HG03520 (cell line): ENCODE data around the gene MSI2.

Experiments
- ATAC-seq: cut with Tn5 transposase; IDR thresholded peaks from one replicate; pipeline ENCODE4 v1.9.1; 2021; ENCODE audit warnings: mild to moderate bottlenecking, moderate library complexity; ENCODE audit not compliant: unreplicated experiment

MSI2 gene

DNA sequence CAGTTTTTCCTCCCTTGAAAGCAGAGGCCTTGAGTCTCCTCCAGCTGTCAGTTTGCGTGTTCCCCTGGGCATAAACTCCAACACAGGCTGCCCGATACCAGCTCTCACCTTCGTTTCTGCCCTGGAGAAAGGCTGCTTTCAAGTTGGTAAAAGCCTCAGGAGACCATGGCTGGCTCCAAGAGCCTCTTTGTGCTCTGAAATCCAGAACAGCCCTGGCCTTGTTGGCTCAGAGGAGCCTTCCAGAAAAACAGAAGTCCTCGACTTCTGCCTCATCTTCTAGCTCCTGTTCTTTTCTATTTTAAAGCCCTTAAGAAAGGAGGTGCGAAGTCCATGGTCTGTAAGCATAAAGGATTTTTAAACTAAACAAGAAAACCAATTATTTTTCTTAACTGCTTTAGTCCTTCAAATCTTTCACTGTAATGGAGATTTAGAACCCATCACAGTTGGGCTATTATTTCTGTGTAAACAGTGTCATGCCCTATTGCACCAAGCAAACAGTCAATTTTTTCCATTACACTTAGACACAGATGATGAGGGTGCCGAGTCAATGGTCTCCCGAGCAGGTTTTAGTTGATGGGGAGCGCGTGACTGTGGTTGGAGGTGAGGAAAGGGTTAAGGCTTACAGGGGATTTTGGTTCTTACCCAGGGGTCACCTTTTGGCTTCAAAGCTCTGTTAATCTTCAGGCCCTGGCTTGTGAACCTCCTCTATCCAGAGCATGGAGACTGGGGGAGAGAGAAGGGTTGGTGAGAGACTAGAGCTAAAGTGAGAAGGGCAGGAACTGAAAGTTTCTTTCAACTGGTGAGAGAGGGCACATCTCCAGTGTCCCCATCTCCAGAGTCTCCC lies 212.8 kb downstream of the MSI2 start:
- no peak for ATAC-seq

DNA sequence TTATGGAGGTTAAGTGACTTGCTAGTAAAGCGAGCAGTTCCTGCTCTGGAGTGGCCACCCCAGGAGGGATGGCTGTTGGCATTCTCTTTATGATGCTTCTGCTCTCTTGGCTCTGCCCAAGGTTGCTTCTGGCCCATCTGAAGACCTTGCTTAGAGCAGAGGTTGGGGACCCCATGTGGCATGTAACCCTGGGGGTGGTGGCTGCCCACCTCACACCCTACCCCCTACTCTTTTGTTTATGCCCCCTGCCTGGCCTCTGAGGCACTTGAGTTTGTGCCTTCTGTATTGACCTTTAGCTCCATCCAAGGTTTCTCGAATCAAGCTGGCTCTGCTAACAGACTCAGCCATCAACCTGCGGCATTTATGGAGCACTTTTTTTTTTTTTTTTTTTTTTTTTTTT lies 214.6 kb downstream of the MSI2 start:
- ATAC-seq, result no peak

DNA sequence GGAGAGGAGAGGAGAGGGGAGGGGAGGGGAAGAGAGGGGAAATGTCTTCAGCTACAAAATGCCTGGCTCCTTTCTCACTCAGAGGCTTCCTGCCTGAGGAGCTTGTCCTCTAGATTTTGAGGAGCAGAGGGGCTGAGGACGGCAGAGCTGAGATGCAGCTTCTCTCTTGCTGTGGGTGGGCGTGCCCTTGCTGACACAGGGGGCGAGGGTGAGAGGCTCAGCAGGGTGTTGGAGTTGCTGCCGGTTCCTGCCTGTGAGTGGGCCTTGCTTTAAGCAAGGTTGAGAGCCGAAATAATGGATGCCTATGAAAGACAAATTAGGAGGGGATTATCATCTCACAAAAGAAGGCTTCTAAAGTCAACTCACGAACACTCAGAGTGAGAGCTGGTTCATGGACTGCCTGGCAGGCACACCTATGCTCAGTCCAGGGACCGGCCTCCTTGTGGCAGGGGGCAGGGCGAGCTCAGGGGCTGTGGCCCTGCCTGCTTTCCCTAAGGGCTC lies 215.6 kb downstream of the MSI2 start:
- ATAC-seq, result no peak

DNA sequence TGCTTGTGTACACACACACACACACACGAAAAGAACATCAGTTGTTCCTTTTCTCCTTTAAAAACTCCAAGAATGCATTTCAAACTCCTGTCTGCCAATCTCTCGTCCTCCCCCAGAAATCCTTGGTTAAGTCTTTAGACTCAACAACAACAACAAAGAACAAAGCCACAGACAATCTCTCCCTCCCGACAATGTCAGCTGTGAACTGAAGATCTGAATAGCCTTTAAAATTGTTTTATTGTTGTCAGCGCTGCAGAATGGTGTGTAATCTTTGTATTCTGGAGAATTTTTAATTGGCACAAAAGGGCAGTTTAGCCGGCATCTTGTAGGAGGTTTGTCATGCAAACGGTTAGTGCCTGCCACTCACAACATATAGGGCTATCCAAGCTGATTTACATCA lies 219.5 kb downstream of the MSI2 start:
- no peak for ATAC-seq

GRCh38 chr17:57477522-57478362 lies 221.4 kb downstream of the MSI2 start:
- no peak for ATAC-seq

DNA sequence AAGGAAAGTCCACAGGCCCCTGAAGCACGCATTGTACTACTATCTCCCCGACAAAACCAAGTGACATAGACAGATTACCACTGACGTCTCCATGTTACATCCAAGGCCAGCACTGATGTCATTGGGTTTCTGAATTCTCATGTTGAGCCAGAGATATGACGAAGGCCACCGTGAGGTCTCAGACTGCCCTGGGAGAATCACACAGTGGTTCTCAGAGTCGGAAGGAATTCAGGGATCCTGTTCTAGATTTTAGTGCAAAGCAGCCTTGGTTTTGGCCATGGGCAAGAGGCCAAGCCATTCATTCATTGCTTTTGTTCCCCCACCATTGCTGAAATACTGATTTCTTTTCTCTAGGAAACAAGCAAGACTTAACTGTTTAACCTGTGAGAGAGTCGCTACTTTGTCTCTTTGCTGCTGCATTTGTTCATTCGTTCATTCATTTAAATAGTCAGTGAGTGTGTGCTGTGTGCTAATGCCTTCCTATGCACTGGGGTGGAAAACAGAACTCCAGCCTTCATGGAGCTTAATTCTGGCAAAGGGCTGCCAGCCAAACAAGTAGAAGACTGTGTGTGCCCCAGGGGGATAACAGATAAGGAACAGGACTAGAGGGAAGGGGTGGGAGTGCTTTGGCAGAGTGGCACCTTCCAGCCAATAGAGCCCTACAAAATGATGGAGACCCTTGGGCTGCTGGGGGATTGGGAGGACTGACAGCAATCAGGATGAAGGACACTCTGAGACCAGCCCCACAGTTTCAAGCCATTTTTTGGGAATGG lies 222.3 kb downstream of the MSI2 start:
- no peak for ATAC-seq

DNA sequence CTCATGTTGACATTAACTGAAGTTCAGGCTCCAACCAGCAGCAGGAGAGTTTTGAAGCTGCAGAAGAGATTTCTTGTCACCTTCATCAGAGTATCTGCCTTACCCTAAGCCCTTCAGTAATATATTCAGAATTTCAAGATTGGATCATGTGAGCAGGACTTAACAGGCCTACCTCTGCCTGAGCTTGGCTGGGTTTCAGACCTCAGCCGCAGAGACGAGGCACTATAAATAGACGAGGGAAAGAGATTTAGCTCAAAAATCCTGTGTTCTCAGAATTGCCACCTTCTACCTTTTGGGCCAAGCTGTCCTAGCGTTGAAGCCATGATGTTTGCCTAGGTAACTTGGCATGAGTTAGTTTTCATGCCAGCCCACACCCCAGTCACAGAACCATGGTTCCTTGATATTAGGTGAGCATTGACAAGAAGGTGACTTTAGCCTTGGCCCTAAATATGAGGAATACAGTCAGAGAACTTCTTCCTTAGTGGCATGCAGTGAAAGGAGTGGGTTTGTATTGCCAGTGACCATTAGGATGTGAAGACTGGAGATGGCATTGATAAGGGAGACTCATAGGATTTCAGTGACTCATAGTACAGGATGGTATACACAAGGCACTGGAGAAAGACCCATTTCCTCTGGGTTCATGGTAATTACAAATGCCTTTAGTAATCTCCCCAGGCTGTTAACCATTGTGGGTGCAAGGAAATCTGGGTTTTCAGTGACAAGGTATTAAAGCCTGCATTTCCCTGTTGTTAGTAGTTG lies 224.3 kb downstream of the MSI2 start:
- no peak for ATAC-seq

- no peak for ATAC-seq
Measured at GRCh38 chr17:57481910-57482391, 225.6 kb downstream of the MSI2 start.

DNA sequence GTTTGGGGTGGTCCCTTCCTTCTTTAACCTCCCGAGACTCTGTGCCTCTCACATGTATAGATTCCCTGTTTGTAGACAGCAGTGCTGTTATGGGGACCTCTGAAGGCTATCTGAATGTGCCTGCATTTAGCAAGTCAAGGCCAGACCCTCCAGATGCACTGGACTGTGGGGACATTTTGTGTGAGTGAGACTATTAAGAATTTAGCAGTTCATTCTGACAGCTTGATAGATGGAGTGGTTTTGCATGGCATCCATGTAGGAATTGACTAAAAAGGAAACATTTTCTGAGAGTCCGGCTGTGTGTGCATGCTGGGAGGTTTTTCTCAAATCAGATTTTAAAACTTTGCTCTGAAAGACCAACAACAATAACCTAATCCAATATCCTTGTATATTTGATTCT lies 226.3 kb downstream of the MSI2 start:
- no peak for ATAC-seq

DNA sequence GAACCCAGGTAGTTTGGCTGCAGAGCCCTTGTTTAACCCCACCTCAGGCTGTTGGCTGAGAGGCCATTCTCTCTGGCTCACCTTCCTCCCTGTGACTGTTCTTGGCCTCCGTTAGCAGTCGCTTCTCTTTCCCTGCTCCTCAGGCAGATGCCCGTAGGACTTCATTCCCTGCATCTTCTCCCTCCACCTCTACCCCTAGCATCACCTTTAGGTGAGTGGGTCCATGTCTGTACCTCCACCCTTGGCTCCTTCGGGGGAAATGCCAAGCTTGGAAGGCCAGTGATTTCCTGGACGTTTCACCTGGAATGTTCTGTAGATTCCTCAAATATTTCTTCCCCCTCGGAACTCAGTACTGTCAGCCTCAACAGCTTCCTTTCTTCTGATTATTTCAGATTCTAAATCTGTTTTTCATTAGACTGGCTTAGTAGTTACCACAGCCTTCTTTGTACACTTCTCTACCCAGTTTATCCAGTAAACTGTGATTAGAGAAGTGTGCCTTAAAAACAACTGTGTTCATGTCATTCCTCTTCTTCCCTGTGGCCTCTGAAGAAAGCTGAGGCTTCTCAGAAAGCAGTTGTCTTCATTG lies 227.9 kb downstream of the MSI2 start:
- ATAC-seq, result no peak

GRCh38 chr17:57484826-57485565 lies 228.7 kb downstream of the MSI2 start:
- ATAC-seq, result no peak

DNA sequence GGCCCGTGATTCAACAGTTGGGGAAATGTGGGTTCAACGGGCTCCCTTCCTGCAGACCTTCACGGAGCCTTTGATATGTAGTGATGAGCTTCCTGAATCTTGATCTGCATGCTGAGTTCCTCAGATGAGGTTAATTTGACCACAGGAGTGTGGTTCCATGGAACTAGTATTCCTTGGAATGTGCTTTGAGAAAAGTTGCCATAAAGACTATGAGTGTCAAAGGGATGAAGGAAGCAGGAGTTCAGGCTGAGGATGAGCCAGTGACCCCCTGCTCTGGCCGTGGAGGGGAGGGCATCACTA lies 229.2 kb downstream of the MSI2 start:
- no peak for ATAC-seq

DNA sequence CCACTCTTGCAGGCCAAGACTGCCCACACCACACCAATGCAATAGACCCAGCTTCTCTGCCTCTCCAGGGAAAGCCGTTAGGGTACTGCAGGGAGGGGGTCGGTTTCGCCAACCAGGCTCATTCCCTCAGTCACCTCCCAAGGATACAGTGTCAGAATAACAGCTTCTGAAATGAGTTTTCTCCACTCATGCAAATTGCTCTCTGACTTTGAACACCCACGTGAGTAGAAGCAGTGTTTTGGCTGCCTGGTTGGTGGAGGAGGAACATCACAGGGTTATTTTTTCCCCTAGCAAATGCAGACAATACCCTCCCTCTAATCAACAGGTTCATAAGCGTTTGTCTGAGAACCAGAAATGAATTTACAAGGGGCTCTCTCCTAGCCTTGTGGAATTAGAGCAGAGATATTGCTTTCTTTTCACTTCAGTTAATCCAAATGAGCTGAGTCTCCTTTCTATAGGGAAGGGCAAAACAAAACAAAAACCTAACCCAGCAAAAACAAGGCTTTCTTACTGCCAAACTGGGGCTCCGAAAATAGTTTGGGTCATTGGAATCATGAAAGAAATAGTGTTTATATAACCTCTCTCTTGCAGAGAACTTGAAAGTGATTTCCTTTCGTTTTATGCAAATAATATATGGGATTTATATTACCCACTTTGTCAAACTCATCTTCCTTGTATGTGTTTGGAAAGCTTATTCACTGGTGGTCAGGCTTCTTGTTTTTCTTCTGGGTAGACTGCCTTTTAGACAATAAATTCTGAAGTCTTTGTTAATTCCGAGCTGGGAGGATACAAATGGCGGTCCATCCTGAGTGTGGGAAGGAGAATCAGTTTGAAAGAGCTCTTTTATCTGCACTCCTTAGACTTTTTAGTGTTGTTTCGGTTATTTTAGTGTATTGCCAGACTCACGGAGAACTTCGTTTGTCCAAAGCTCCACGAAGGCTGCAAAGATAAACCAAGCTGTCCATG lies 229.9 kb downstream of the MSI2 start:
- no peak for ATAC-seq

DNA sequence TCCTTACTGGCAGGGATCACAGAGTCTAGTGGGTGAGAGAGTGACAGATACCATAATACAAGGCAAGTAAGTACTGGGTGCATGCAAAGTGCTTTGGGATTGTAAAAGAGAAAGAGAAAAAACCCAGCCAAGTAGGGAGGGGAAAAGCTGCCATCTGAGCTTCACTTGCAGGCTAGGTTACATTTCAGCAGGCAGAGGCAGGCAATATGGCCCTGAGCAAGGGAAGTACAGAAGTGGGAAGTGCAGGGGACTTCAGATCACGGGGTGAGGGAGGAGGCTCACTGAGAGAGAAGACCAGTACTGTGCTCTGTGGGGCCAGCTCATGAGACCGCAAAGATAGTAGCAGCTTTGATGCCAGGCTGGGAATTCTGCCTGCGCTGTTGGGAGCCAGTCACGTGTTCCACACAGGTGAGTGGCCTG lies 230.6 kb downstream of the MSI2 start:
- no peak for ATAC-seq

- ATAC-seq, result no peak
Measured at GRCh38 chr17:57487573-57487972, 231.2 kb downstream of the MSI2 start.

DNA sequence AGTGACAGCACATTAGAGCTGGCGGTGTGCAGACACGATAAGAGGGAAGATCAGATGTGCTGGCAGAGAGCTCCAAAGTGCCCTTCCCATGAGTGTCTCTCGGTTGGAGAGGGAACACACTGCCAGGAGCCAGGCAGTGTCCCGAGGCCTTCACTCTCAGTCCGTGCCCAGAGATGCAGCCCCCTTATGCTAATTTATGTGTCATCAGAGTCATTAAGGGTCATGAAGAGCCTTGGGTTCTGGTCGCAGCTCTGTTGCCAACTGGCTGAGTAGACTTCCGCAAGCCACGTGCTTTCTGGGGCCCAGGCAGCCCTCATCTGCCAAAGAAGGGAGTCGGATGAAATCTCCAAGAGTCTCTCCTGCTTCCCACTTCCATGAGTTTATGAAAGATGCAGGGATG lies 232.5 kb downstream of the MSI2 start:
- ATAC-seq, result no peak

DNA sequence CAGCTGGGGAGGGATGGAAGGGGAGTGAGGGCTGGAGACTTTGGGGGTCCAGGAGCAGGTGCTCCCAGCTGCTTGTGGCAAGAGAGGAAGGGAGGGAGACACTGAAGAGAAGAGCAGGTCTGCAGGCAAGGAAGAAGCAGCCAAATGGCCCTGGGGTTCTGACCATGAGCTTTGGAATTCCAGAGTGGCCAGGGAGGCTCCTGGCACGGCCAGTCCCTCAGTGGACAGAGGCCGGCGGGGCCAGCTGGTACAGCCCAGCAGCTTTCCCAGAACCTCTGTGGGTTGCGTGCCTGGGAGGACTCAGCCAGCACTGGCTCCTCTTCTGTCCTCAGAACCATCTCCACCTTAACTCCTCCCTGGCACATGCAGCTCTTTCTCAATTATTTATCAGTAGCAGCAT lies 233.0 kb downstream of the MSI2 start:
- no peak for ATAC-seq

- no peak for ATAC-seq
Measured at GRCh38 chr17:57490111-57490845, 234.0 kb downstream of the MSI2 start.
